Measurements from ENCODE around the gene SGTB. TPM values are rescaled to one million over a fixed set of nuclear protein-coding genes. Genes with fewer than 3 reads are reported as not detected.

SGTB gene
- total RNA-seq, 1 experiment from 2014 or later = 13.5 TPM

DNA sequence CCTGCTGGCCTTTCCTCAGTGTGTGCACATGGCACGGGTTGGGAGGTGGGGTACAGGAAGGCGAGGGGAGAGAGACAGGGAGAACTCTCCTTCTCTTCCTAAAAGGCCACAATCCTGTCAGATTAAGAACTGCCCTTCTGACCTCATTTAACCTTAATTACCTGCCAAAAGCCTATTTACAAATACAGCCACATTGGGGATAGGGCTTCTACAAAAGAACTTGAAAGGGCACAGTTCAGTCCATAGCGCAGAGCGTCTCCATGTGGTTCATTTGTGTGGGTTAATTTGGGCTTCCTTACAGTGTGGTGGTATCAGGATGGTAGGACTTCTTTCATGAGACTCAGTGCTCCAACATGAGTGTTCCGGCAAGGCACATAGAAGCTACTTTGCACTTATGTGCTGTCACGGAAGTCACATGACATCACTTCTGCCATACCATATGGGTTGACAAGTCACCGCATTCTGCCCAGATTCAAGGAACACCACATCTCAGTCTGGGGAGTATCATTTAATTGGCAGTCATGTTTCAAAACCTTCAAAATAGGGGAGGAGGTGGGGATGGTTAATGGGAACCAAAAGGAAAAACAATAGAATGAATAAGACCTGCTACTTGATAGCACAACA is 46.9 kb upstream of the SGTB start:
- Mint-ChIP-seq H3K4me3 (no peak overlapping the region), H3K27ac (0 out of 2 replicates have a peak overlapping the region, but pooled peaks have one; percentile 13), H3K36me3 (peaks cover 38% of the 10 kb centered on the region), H3K4me1 (peaks cover 18% of the 10 kb centered on the region), H3K9me3 (peaks cover 15% of the 10 kb centered on the region), H3K27me3 (ENCODE audit: low read depth) (no peaks in the 10 kb centered on the region)
- TF ChIP-seq, protein P1, sequence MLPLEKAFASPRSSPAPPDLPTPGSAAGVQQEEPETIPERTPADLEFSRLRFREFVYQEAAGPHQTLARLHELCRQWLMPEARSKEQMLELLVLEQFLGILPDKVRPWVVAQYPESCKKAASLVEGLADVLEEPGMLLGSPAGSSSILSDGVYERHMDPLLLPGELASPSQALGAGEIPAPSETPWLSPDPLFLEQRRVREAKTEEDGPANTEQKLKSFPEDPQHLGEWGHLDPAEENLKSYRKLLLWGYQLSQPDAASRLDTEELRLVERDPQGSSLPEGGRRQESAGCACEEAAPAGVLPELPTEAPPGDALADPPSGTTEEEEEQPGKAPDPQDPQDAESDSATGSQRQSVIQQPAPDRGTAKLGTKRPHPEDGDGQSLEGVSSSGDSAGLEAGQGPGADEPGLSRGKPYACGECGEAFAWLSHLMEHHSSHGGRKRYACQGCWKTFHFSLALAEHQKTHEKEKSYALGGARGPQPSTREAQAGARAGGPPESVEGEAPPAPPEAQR (CRISPR knock-in tag; IDR thresholded peaks at IDR 0.05) = no peak
- TF ChIP-seq, protein P2, sequence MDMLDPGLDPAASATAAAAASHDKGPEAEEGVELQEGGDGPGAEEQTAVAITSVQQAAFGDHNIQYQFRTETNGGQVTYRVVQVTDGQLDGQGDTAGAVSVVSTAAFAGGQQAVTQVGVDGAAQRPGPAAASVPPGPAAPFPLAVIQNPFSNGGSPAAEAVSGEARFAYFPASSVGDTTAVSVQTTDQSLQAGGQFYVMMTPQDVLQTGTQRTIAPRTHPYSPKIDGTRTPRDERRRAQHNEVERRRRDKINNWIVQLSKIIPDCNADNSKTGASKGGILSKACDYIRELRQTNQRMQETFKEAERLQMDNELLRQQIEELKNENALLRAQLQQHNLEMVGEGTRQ (CRISPR knock-in tag; IDR thresholded peaks at IDR 0.05) = no peak
- TF ChIP-seq MXD4 (CRISPR knock-in tag; IDR thresholded peaks at IDR 0.05; ENCODE audit: borderline replicate concordance) = no peak
- TF ChIP-seq ZNF671 (CRISPR knock-in tag; IDR thresholded peaks at IDR 0.05) = no peak
- TF ChIP-seq, protein P3, sequence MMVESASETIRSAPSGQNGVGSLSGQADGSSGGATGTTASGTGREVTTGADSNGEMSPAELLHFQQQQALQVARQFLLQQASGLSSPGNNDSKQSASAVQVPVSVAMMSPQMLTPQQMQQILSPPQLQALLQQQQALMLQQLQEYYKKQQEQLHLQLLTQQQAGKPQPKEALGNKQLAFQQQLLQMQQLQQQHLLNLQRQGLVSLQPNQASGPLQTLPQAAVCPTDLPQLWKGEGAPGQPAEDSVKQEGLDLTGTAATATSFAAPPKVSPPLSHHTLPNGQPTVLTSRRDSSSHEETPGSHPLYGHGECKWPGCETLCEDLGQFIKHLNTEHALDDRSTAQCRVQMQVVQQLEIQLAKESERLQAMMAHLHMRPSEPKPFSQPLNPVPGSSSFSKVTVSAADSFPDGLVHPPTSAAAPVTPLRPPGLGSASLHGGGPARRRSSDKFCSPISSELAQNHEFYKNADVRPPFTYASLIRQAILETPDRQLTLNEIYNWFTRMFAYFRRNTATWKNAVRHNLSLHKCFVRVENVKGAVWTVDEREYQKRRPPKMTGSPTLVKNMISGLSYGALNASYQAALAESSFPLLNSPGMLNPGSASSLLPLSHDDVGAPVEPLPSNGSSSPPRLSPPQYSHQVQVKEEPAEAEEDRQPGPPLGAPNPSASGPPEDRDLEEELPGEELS (CRISPR knock-in tag; IDR thresholded peaks at IDR 0.05) = no peak
- TF ChIP-seq, protein P4, sequence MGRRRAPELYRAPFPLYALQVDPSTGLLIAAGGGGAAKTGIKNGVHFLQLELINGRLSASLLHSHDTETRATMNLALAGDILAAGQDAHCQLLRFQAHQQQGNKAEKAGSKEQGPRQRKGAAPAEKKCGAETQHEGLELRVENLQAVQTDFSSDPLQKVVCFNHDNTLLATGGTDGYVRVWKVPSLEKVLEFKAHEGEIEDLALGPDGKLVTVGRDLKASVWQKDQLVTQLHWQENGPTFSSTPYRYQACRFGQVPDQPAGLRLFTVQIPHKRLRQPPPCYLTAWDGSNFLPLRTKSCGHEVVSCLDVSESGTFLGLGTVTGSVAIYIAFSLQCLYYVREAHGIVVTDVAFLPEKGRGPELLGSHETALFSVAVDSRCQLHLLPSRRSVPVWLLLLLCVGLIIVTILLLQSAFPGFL (CRISPR knock-in tag; IDR thresholded peaks at IDR 0.05; ENCODE audit: borderline replicate concordance) = no peak
- TF ChIP-seq, protein P5, sequence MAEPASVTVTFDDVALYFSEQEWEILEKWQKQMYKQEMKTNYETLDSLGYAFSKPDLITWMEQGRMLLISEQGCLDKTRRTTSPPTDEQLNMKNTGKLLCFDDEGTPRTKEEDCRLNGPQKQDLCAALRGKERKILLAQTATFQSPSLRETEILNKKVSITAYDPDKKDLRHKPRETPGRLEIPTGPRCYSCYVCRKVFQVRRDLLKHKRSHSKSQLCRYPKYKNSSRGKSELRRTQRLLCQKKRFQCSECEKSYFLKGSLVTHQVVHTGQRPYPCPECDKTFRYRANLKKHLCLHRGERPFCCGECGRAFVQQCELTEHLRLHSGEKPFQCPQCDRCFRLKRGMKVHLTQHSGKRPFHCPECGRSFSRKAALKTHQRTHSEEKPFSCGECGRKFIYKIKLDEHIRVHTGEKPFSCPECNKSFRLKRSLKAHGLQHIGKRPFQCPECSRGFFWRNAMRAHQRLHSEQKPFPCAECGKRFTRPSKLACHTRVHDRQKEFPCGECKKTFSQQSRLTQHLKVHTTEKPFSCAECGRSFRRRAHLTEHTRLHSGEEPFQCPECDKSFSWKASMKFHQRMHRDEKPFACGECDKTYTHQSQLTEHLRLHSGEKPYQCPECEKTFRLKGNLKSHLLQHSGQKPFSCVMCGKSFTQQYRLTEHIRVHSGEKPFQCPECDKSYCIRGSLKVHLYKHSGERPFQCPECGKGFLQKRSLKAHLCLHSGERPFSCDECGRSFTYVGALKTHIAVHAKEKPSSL (CRISPR knock-in tag; conservative IDR thresholded peaks at IDR 0.05) = no peak
- TF ChIP-seq SMAD3 (CRISPR knock-in tag; IDR thresholded peaks at IDR 0.05; ENCODE audit: borderline replicate concordance) = no peak
- TF ChIP-seq TP53 (CRISPR knock-in tag; IDR thresholded peaks at IDR 0.05) = no peak
- TF ChIP-seq SP1 (CRISPR knock-in tag; conservative IDR thresholded peaks at IDR 0.05) = no peak
- no peak for TF ChIP-seq ZNF121 (CRISPR knock-in tag; IDR thresholded peaks at IDR 0.05)
- TF ChIP-seq EMX1 (CRISPR knock-in tag; IDR thresholded peaks at IDR 0.05) = no peak
- TF ChIP-seq, protein P6, sequence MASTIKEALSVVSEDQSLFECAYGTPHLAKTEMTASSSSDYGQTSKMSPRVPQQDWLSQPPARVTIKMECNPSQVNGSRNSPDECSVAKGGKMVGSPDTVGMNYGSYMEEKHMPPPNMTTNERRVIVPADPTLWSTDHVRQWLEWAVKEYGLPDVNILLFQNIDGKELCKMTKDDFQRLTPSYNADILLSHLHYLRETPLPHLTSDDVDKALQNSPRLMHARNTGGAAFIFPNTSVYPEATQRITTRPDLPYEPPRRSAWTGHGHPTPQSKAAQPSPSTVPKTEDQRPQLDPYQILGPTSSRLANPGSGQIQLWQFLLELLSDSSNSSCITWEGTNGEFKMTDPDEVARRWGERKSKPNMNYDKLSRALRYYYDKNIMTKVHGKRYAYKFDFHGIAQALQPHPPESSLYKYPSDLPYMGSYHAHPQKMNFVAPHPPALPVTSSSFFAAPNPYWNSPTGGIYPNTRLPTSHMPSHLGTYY (CRISPR knock-in tag; IDR thresholded peaks at IDR 0.05) = no peak
- no peak for TF ChIP-seq RELA (CRISPR knock-in tag; IDR thresholded peaks at IDR 0.05; ENCODE audit: borderline replicate concordance)
- no peak for TF ChIP-seq KAT7 (CRISPR knock-in tag; IDR thresholded peaks at IDR 0.05; ENCODE audit: borderline replicate concordance)
- TF ChIP-seq, protein P7, sequence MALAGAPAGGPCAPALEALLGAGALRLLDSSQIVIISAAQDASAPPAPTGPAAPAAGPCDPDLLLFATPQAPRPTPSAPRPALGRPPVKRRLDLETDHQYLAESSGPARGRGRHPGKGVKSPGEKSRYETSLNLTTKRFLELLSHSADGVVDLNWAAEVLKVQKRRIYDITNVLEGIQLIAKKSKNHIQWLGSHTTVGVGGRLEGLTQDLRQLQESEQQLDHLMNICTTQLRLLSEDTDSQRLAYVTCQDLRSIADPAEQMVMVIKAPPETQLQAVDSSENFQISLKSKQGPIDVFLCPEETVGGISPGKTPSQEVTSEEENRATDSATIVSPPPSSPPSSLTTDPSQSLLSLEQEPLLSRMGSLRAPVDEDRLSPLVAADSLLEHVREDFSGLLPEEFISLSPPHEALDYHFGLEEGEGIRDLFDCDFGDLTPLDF (CRISPR knock-in tag; IDR thresholded peaks at IDR 0.05) = no peak
- ChIA-PET CTCF (no interaction called here), POLR2A (no interaction called here)
- no peak for ATAC-seq
- no peak for DNase-seq (ENCODE audit: low spot score)

All from WTC11 (cell line).